Measurements from ENCODE around the gene OR2T27. TPM values are rescaled to one million over a fixed set of nuclear protein-coding genes. Genes with fewer than 3 reads are reported as not detected.

The OR2T27 gene
- total RNA-seq, 1 experiment from 2014 or later: not detected

DNA sequence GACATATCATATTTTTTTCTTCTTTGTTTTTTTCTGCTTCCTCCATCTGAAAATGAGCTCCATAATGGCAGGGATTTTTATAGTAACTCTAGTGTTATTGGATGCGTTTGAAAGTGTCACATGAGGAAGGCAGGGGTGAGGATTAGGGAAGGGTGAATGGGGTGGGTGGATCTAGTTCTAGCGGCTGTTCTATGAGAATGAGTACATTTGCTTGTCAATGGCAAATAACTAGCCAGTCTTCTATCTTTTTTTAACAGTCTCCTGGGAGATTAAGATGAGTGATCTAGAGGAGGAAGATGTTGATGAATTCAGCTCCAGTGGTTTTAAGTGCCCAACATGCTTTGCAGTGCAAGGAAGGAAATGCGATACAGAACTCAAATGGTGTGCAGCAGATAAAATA is 41.4 kb upstream of the OR2T27 start:
- Mint-ChIP-seq H3K27ac (no peak overlapping the region), H3K4me1 (no peaks in the 10 kb centered on the region), H3K9me3 (peaks cover 74% of the 10 kb centered on the region), H3K36me3 (peaks cover 64% of the 10 kb centered on the region), H3K4me3 (no peak overlapping the region), H3K27me3 (ENCODE audit: low read depth) (peaks cover 8% of the 10 kb centered on the region)
- no peak for DNase-seq (ENCODE audit: low spot score)
- ChIA-PET CTCF (no interaction called here), POLR2A (no interaction called here)
- TF ChIP-seq NR1H2 (CRISPR knock-in tag; IDR thresholded peaks at IDR 0.05) (no peak), SOX15 (CRISPR knock-in tag; IDR thresholded peaks at IDR 0.05) (no peak), ZBTB21 (CRISPR knock-in tag; IDR thresholded peaks at IDR 0.05; ENCODE audit: borderline replicate concordance) (no peak), SP1 (CRISPR knock-in tag; conservative IDR thresholded peaks at IDR 0.05) (no peak), ESRRA (CRISPR knock-in tag; IDR thresholded peaks at IDR 0.05; ENCODE audit: borderline replicate concordance) (no peak), CREM (CRISPR knock-in tag; IDR thresholded peaks at IDR 0.05) (no peak)
- no peak for ATAC-seq

DNA sequence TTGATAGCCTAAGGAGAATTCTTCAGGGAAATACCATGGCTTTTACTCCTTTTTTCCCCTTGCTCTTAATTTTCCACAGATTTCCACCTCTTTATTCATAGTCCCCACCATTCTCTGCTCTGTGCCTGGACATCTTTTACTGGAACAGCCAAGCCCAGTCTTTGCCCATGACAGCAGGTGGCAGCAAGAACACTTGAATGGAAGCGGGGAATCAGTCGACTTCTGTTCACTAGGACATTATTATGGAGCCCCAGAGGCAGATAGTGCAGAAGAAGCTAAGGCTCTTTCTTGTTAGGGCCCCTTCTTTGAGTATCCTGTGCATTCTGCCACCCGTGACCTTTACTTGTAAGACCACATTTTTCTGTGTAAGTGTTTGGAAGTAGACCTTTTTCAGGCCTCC is 40.9 kb upstream of the OR2T27 start:
- H3K9me3 Mint-ChIP-seq: peaks cover 76% of the 10 kb centered on the region

More for the DNA sequence above, 40.9 kb upstream of the OR2T27 start:
- no peak for ATAC-seq
- H3K27me3 Mint-ChIP-seq (ENCODE audit: low read depth): peaks cover 10% of the 10 kb centered on the region
- no peak overlapping the region for H3K27ac Mint-ChIP-seq
- H3K36me3 Mint-ChIP-seq: peaks cover 65% of the 10 kb centered on the region
- ChIA-PET POLR2A (no interaction called here), CTCF (no interaction called here)
- TF ChIP-seq, protein P1, sequence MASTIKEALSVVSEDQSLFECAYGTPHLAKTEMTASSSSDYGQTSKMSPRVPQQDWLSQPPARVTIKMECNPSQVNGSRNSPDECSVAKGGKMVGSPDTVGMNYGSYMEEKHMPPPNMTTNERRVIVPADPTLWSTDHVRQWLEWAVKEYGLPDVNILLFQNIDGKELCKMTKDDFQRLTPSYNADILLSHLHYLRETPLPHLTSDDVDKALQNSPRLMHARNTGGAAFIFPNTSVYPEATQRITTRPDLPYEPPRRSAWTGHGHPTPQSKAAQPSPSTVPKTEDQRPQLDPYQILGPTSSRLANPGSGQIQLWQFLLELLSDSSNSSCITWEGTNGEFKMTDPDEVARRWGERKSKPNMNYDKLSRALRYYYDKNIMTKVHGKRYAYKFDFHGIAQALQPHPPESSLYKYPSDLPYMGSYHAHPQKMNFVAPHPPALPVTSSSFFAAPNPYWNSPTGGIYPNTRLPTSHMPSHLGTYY (CRISPR knock-in tag; IDR thresholded peaks at IDR 0.05): no peak
- TF ChIP-seq, protein P2, sequence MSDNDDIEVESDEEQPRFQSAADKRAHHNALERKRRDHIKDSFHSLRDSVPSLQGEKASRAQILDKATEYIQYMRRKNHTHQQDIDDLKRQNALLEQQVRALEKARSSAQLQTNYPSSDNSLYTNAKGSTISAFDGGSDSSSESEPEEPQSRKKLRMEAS (CRISPR knock-in tag; IDR thresholded peaks at IDR 0.05): no peak
- TF ChIP-seq FOXK1 (CRISPR knock-in tag; IDR thresholded peaks at IDR 0.05): no peak
- TF ChIP-seq, protein P3, sequence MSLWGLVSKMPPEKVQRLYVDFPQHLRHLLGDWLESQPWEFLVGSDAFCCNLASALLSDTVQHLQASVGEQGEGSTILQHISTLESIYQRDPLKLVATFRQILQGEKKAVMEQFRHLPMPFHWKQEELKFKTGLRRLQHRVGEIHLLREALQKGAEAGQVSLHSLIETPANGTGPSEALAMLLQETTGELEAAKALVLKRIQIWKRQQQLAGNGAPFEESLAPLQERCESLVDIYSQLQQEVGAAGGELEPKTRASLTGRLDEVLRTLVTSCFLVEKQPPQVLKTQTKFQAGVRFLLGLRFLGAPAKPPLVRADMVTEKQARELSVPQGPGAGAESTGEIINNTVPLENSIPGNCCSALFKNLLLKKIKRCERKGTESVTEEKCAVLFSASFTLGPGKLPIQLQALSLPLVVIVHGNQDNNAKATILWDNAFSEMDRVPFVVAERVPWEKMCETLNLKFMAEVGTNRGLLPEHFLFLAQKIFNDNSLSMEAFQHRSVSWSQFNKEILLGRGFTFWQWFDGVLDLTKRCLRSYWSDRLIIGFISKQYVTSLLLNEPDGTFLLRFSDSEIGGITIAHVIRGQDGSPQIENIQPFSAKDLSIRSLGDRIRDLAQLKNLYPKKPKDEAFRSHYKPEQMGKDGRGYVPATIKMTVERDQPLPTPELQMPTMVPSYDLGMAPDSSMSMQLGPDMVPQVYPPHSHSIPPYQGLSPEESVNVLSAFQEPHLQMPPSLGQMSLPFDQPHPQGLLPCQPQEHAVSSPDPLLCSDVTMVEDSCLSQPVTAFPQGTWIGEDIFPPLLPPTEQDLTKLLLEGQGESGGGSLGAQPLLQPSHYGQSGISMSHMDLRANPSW (CRISPR knock-in tag; conservative IDR thresholded peaks at IDR 0.05; ENCODE audit: low read depth): no peak
- TF ChIP-seq, protein P4, sequence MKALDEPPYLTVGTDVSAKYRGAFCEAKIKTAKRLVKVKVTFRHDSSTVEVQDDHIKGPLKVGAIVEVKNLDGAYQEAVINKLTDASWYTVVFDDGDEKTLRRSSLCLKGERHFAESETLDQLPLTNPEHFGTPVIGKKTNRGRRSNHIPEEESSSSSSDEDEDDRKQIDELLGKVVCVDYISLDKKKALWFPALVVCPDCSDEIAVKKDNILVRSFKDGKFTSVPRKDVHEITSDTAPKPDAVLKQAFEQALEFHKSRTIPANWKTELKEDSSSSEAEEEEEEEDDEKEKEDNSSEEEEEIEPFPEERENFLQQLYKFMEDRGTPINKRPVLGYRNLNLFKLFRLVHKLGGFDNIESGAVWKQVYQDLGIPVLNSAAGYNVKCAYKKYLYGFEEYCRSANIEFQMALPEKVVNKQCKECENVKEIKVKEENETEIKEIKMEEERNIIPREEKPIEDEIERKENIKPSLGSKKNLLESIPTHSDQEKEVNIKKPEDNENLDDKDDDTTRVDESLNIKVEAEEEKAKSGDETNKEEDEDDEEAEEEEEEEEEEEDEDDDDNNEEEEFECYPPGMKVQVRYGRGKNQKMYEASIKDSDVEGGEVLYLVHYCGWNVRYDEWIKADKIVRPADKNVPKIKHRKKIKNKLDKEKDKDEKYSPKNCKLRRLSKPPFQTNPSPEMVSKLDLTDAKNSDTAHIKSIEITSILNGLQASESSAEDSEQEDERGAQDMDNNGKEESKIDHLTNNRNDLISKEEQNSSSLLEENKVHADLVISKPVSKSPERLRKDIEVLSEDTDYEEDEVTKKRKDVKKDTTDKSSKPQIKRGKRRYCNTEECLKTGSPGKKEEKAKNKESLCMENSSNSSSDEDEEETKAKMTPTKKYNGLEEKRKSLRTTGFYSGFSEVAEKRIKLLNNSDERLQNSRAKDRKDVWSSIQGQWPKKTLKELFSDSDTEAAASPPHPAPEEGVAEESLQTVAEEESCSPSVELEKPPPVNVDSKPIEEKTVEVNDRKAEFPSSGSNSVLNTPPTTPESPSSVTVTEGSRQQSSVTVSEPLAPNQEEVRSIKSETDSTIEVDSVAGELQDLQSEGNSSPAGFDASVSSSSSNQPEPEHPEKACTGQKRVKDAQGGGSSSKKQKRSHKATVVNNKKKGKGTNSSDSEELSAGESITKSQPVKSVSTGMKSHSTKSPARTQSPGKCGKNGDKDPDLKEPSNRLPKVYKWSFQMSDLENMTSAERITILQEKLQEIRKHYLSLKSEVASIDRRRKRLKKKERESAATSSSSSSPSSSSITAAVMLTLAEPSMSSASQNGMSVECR (CRISPR knock-in tag; IDR thresholded peaks at IDR 0.05; ENCODE audit: borderline replicate concordance): no peak
- TF ChIP-seq NR2C2 (CRISPR knock-in tag; IDR thresholded peaks at IDR 0.05): no peak
- TF ChIP-seq, protein P5, sequence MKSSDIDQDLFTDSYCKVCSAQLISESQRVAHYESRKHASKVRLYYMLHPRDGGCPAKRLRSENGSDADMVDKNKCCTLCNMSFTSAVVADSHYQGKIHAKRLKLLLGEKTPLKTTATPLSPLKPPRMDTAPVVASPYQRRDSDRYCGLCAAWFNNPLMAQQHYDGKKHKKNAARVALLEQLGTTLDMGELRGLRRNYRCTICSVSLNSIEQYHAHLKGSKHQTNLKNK (CRISPR knock-in tag; IDR thresholded peaks at IDR 0.05): no peak
- no peak overlapping the region for H3K4me3 Mint-ChIP-seq
- H3K4me1 Mint-ChIP-seq: no peaks in the 10 kb centered on the region
- no peak for DNase-seq (ENCODE audit: low spot score)

Data from WTC11 (cell line).